PFSK-1 (cell line): ENCODE results near the gene TSC1.

Experiments used
- FOXP2 ChIP-seq: optimal IDR thresholded peaks from 2 replicates; pipeline ENCODE3; 2011; ENCODE audit warnings: borderline replicate concordance, control low read depth, inconsistent platforms; ENCODE audit not compliant: insufficient read depth; ENCODE audit errors: extremely low read length, extremely low read depth
- POLR2AphosphoS5 ChIP-seq: IDR thresholded peaks from 2 replicates; pipeline ENCODE4 v1.6.1; 2012; ENCODE audit warnings: low read depth, mild to moderate bottlenecking, control low read depth, low read length, moderate library complexity
- SIN3A ChIP-seq: IDR thresholded peaks from 2 replicates; pipeline ENCODE4 v1.6.1; 2012; ENCODE audit warnings: mild to moderate bottlenecking, low read length, moderate library complexity, borderline replicate concordance; ENCODE audit not compliant: insufficient read depth
- TAF1 ChIP-seq: IDR thresholded peaks from 2 replicates; pipeline ENCODE4 v1.6.1; 2012; ENCODE audit warnings: low read length, control low read depth, borderline replicate concordance; ENCODE audit not compliant: insufficient read depth
- TF ChIP-seq, protein P1 (sequence below), 2 experiments: IDR thresholded peaks; 2 replicates each; pipeline versions ENCODE4 v1.6.1 to v1.8.0; 2011 to 2012; ENCODE audit warnings: low read depth in 2 of 2, low read length in 2 of 2, control low read depth in 1 of 2, inconsistent platforms in 1 of 2, mild to moderate bottlenecking in 1 of 2, moderate library complexity in 1 of 2; ENCODE audit not compliant: insufficient read depth in 1 of 2

The TSC1 gene

DNA sequence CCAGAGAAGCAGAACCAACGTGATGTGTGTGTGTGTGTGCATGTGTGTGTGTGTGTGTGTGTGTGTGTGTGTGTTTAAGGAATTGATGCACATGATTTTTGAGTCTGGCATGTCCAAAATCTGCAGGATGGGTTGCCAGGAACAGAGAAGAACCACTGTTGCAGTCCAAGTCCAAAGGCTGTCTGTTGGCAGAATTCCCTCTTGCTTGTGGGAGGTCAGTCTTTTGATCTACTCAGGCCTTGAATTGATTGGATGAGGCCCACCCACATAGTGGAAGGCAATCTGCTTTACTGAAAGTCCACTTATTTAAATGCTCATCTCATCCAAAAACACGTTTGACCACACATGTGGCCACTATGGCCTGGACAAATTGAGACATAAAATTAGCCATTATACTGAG lies 11.4 kb upstream of the TSC1 start:
- TF ChIP-seq POLR2AphosphoS5 (no peak), TAF1 (no peak), SIN3A (no peak), FOXP2 (no peak)
- TF ChIP-seq, protein P1, sequence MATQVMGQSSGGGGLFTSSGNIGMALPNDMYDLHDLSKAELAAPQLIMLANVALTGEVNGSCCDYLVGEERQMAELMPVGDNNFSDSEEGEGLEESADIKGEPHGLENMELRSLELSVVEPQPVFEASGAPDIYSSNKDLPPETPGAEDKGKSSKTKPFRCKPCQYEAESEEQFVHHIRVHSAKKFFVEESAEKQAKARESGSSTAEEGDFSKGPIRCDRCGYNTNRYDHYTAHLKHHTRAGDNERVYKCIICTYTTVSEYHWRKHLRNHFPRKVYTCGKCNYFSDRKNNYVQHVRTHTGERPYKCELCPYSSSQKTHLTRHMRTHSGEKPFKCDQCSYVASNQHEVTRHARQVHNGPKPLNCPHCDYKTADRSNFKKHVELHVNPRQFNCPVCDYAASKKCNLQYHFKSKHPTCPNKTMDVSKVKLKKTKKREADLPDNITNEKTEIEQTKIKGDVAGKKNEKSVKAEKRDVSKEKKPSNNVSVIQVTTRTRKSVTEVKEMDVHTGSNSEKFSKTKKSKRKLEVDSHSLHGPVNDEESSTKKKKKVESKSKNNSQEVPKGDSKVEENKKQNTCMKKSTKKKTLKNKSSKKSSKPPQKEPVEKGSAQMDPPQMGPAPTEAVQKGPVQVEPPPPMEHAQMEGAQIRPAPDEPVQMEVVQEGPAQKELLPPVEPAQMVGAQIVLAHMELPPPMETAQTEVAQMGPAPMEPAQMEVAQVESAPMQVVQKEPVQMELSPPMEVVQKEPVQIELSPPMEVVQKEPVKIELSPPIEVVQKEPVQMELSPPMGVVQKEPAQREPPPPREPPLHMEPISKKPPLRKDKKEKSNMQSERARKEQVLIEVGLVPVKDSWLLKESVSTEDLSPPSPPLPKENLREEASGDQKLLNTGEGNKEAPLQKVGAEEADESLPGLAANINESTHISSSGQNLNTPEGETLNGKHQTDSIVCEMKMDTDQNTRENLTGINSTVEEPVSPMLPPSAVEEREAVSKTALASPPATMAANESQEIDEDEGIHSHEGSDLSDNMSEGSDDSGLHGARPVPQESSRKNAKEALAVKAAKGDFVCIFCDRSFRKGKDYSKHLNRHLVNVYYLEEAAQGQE (IDR thresholded peaks at IDR 0.05; ENCODE audit: insufficient read depth in 1 of 2, low read depth in 2 of 2, low read length in 2 of 2): no peak

DNA sequence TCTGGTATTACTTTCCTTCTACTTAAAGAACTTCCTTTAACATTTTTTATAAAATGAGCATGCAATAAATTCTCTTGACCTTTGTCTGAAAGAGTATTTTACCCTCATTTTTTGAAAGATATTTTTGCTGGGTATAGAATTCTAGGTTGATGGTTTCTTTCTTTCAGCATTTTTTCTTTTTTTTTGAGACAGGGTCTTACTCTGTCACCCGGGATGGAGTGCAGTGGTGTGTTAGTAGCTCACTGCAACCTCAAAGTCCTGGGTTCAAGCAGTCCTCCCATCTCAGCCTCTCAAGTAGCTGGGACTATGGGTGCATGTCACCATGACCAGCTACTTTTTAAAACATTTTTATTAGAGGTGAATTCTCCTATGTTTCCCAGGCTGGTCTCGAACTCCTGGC lies 10.7 kb upstream of the TSC1 start:
- TF ChIP-seq, protein P1 (IDR thresholded peaks at IDR 0.05; ENCODE audit: insufficient read depth in 1 of 2, low read depth in 2 of 2, low read length in 2 of 2): no peak
- TF ChIP-seq FOXP2 (no peak), POLR2AphosphoS5 (no peak), SIN3A (no peak), TAF1 (no peak)

DNA sequence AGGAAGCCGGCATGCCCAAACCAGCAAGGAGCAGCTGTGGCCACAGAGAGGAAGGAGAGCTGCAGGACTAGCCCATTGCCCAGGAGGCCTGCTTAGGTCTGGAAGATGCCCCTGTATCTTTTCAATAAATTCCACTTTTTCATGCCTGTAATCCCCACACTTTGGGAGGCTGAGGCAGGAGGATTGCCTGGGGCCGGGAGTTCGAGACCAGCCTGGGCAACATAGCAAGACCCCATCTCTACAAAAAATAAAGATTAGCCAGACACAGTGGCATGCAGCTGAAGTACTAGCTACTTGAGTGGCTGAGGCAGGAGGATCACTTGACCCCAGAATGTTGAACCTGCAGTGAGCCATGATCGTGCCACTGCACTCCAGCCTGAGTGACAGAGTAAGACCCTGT lies 5.3 kb upstream of the TSC1 start:
- TF ChIP-seq TAF1: no peak
- TF ChIP-seq FOXP2: no peak
- no peak for TF ChIP-seq SIN3A
- TF ChIP-seq POLR2AphosphoS5: no peak
- TF ChIP-seq, protein P1 (IDR thresholded peaks at IDR 0.05; ENCODE audit: insufficient read depth in 1 of 2, low read depth in 2 of 2, low read length in 2 of 2): no peak

DNA sequence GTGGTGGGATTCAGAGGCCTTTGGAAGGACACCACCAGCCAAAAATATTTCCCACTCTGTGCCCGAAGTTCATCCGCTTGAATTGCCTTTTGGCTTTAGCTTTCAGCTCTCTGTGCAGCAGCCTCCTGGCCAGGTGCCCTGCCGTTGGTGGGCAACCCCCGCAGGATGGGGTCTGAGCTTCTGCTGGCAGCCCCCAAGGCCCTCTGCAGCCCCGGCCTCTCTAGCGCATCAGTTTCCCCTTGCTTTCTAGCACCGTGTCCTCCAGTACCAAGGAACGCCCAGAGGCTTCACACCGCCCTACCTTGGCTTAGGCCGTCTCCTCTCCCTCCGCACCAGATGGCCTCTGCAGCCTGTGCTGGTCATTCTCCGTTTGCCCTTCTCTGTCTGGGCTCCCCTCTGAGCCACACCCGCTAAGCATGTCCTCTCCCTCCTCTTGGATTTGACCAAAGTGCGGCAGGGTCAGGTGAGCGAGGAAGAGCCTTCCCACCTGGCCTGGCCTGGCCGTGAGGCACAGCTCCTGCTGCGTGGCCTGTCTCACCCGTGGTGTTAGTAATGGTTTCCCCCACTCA lies 4.2 kb upstream of the TSC1 start:
- TF ChIP-seq, protein P1 (IDR thresholded peaks at IDR 0.05; ENCODE audit: insufficient read depth in 1 of 2, low read depth in 2 of 2, low read length in 2 of 2): no peak
- no peak for TF ChIP-seq SIN3A
- no peak for TF ChIP-seq FOXP2
- TF ChIP-seq TAF1: no peak
- no peak for TF ChIP-seq POLR2AphosphoS5

DNA sequence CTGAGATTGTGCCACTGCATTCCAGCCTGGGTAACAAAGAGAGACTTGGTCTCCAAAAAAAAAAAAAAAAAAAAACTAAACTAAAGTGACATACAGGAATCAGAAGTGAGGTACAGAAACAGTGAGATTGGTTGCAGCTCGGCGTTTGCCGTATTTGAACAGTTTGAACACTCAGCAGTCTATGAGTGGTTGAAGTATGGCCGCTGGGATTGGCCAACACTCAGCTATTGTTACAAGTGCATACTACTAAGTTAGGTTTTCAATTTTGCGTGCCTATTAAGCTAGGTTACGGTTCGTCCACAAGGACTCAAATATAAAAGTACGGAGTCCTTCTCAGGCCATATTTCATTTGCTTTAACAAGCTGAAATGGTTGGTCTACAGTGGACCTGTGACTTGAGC lies 3.3 kb upstream of the TSC1 start:
- TF ChIP-seq FOXP2 (no peak), POLR2AphosphoS5 (no peak), TAF1 (no peak), SIN3A (no peak)
- TF ChIP-seq, protein P1 (IDR thresholded peaks at IDR 0.05; ENCODE audit: insufficient read depth in 1 of 2, low read depth in 2 of 2, low read length in 2 of 2): no peak
